GM19467 (cell line): Measurements from ENCODE around the gene IQGAP1.
A peak's percentile ranks its signal among the peaks of the same experiment; 100 is the strongest.
"Not testable (repeated sequence)": the region's sequence is repeated elsewhere in the genome, so short reads cannot be mapped to it uniquely, and the experiment has no call there.

Experiments used
- ATAC-seq: cut with Tn5 transposase; IDR thresholded peaks from one replicate; pipeline ENCODE4 v1.9.1; 2021; ENCODE audit warnings: mild to moderate bottlenecking, moderate library complexity; ENCODE audit not compliant: unreplicated experiment

IQGAP1 gene

DNA sequence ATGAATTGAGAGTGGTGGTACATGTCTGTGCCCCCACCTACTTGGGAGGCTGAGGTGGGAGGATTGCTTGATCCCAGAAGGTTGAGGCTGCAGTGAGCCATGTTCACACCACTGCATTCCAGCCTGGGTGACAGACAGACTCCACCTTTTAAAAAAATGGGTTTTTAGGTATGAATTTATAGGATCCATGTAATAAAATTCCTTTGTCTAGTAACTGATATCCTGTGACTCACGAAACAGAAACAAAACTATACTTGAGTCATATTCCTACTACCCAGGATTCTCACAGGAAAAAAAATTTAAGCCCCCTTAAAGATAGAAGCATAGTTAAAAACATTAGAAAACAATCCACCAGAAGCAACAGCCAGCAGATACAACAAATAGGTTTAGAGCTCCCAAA lies 131.6 kb downstream of the IQGAP1 start:
- ATAC-seq = no peak

DNA sequence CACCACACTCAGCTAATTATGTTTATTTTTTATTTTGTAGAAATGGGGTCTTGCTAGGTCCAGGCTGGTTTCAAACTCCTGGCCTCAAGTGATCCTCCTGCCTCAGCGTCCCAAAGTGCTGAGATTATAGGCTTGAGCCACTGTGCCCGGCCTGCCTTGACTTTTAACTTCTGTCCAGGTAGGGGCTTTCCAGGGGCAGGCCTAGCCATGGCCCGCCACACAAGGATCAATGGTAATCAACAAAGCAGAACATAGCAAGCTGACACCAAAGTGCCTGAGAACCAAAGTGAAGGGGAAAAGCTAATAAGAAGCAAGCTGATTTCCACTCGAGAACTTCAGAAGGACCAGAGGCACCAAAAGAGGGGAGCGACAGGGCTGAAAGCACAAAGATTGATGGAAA lies 132.3 kb downstream of the IQGAP1 start:
- ATAC-seq = no peak

DNA sequence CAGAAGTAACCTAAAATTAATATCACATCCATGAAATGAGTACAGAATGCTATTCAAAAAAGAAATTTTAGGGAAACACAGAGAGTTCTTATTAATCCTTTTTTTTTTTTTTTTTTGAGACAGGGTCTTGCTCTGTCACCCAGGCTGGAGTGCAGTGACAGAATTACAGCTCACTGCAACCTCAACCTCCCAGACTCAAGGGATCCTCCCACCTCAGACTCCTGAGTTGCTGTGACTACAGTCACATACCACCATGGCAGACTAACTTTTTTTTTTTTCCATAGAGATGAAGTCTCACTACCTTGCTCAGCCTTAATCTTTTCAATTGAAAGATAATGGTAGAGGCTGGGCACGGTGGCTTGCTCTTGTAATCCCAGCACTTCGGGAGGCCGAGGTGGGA lies 135.3 kb downstream of the IQGAP1 start:
- ATAC-seq = no peak

- ATAC-seq = not testable (repeated sequence)
Observed at GRCh38 chr15:90524018-90524803, 136.2 kb downstream of the IQGAP1 start.

GRCh38 chr15:90529011-90529370 lies 140.9 kb downstream of the IQGAP1 start:
- ATAC-seq = no peak

DNA sequence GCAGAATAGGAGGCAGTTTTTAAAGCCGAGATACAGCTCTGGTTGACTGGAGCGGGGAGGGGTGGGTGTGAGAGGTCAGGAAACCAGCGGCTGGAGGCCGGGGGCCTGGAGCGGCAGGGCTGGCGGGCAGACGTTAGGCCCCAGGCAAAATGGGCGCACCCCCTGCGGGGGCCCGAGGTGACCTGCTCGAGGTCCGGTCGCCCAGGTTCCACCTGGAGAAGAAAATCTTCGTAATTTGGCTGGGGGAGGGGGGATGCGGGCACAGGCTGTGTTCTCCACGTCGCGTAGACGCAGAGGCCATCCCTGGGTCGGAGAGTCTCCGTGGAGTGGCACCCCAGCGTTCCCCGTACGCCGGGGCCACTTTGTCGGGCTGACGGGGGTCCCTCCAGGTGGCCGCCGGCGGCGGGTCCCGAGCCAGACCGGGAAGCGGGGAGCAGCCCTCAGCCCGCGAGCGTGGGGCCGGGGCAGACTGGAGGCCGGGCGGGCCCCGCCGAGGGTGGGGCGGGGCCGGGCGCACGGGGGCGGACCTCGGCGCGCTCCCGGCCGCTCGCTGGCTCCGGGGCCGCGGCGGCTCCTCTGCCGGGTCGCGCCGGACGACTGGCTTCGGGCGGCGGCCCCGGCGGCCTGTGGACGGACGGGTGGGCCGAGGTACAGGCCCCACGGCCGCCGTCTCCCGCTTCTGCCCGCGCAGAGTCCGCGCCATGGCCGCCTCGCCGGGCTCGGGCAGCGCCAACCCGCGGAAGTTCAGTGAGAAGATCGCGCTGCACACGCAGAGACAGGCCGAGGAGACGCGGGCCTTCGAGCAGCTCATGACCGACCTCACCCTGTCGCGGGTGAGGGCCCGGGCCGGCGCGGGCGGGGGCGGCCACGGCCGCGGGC lies 141.6 kb downstream of the IQGAP1 start, which contains the start of gene CRTC3:
Gene CRTC3, plus strand, starts transcription at position 553 of the 879 bp plus-strand sequence. Its CDS starts 149 bp downstream, at position 702.
- peak; percentile 67 for ATAC-seq

DNA sequence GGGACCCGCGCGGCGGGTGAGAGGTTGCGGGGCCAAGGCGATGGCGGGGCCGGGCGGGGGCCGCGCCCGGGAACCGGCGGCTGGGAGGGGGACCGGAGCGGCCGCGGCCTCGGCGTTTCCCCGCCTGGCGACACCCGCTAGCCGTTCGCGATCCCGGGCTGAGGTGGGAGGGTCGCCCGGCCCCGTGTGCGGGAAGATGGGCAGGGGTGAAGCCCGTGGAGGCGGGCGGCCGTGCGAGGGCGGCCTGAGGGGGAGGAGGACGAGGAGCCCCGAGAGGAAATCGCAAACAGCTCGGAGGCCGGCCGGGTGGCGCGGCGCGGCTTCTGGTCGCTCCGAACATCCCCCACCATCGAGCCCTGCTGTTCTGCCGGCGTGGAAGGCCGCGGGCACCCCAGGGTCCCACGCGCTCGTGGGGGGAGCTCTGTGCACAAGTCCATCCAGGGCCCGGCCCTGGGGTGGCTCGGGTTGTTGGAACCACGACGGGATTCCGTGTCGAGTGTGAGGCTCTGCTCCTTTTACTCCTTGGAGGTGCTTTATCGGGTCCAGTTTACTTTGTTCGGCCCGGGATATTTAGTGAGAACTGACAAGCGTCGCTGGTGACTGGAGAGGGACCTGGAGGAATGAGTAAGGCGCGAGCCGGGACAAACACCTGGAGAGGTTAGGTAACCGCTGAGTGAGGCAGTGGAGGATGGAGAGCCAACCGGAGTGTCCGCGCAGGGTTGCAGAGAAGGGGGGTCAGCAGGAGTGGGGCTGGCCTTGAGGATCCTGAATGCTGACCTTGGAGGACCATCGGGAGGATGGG lies 142.4 kb downstream of the IQGAP1 start:
- ATAC-seq = peak; percentile 39

DNA sequence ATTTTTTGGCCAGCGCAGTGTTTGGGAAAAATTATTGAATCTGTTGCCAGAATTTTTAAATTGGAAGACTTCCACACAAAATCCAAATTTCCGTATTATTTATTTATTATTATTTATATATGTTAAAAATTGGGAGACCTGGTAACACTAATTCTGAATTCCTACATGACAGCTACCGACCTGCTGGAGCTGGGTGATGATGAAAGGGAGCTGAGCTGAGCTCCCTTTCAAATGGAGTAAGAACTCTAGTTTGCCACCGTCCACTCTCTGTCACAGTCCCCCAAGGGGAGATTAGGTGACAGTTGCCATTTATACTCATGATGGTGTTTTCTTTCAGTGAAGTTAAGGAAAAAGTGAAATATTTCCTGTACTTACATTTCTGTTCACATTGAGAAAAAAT lies 143.1 kb downstream of the IQGAP1 start:
- no peak for ATAC-seq

GRCh38 chr15:90535254-90535653 lies 147.2 kb downstream of the IQGAP1 start:
- ATAC-seq = no peak

GRCh38 chr15:90539789-90540188 lies 151.7 kb downstream of the IQGAP1 start:
- no peak for ATAC-seq

DNA sequence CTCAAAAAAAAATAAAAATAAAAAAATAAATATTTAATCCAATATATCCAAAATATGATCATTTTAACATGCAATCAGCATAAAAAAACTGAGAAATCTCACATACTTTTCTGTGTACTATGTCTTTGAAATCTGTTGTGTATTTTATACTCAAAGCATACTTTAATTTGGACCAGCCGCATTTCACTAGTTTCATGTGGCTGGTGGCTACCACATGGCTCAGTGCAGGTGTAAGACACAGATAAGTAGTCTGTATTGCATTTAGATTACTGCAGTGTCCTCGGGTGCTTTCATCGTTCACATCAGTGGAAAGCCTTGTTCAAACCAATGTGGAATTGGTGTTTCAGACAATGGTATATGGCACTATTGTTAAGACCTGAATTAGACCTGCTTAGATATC lies 152.7 kb downstream of the IQGAP1 start:
- ATAC-seq = no peak

- no peak for ATAC-seq
Observed at GRCh38 chr15:90545095-90545494, 157.1 kb downstream of the IQGAP1 start.

- no peak for ATAC-seq
Observed at GRCh38 chr15:90547540-90547939, 159.5 kb downstream of the IQGAP1 start.

- no peak for ATAC-seq
Observed at GRCh38 chr15:90550919-90551318, 162.9 kb downstream of the IQGAP1 start.
